Glomerular endothelial cell (primary cell): Measurements from ENCODE around the gene IL11. TPM values are rescaled to one million over a fixed set of nuclear protein-coding genes. Genes with fewer than 3 reads are reported as not detected.

Experiments used
- DNase-seq: peaks from one replicate; pipeline ENCODE4 v3.0.0-alpha.2; 2011; ENCODE audit warnings: low read depth, low spot score; ENCODE audit errors: extremely low read depth
- total RNA-seq: library from RNA; depleted of rRNA; stranded (reverse); fragments of >200 nt; gene quantifications from 2 replicates; pipeline ENCODE4 v1.2.3, GENCODE V29; 2015

IL11 gene
- total RNA-seq, 1 donor from 2014 or later: 3.1 TPM

DNA sequence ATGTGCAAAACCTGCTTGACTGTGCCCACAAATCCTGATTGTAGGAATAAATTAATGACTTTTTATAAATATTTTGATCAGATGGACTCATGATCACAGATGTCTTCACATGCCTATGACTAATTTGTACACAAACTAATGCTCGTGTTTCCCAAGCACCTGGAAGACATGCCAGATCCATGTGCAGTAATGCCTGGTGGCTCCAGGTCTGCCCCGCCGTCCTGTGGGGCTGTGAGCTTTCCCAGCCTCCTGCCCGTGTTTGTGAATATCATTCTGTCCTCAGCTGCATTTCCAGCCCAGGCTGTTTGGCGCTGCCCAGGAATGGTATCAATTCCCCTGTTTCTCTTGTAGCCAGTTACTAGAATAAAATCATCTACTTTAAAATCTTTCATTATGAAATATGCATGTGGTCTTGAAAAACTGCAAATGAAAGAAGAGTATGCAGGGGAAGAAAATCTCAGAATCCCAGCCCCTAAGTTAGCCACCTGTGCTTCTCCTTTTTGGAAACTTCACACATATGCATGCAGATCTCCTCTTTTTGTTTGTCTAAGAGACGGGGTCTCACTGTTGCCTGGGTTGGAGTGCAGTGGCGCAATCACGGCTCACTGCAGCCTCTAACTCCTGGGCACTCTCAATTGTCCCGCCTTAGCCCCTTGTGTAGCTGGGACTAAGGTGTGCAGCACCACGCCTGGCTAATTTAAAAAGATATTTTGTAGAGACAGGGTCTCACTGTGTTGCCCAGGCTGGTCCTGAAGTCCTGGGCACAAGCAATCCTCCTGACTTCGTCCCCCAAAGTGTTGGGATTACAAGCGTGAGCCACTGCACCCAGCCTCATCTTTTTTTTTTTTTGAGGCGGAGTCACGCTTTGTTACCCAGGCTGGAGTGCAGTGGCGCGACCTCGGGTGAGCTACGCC is 21.7 kb upstream of the IL11 start:
- no peak for DNase-seq

DNA sequence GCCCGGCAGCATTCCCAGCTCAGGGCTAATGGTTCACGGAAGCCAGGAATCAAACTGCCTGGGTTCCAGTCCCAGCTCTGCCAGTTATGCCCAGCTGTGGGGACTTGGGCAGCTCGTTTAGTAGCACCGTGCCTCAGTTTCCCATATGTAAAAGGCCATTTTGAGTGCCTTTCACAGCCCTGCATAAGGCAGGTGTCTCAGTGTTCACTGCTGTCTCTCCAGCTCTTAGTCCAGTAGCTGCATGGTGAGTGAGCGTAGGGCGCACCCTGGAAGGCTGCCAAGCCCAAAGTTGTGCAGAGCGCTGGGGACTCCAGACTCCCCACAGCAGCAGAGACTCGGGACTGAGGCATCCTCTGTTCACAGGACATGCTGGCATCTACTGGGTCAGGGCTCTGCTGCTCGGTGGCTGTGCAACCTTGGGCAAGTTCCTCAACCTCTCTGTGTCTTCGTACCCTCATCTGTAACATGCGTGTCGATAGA is 21.0 kb upstream of the IL11 start:
- DNase-seq: no peak

DNA sequence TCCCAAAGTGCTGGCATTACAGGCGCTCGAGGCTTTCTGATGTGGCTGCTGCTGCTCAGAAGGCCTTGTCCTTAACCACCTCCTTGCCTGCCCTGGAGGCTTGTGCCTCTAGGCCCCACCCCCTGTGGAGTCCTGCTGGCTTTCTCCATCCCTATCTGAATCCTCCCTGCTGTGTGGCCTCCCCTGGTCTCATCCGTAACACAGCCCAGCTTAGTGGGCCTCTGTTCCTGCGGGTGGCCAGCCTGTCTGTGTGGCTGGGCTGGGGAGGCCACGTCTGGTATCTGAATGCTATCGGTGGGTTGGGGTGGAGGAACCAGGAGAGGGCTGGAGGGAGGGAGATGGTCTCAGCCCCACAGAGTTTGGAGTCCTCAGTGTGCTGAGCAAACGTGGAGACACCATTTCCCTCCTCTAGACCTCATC is 20.2 kb upstream of the IL11 start:
- no peak for DNase-seq

DNA sequence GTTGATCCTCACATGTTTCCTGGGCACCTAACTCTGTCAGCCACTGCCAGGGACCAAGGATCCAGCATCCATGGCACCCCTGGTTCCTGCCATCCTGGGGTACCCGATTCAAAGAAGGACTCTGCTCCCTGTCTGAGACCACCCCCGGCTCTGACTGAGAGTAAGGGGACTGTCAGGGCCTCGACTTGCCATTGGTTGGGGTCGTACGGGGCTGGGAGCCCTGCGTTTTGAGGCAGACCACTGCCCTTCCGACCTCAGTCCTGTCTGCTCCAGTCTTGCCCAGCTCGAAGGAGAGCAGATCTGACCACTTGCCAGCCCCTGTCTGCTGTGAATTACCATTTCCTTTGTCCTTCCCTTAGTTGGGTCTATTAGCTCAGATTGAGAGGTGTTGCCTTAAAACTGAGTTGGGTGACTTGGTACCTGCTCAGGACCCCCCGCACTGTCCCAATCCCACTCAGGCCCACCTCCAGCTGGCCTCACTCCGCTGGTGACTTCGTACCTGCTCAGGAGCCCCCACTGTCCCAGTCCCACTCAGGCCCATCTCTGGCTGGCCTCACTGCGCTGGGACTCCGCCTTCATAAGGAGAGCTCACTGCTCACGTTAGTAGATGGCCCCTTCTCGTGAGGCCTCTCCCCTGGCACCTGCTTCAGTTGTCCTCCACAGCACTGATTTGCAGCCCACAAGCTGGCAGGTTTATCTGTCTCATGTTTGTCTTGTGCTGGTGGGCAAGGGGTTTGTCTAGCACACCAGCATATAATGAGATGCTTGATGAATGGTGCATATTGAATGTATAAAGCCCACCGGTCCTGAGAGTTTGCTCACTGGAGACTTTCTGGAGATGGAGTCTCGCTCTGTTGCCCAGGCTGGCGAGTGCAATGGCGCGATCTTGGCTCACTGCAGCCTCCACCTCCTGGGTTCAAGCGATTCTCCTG is 19.4 kb upstream of the IL11 start:
- DNase-seq: no peak

DNA sequence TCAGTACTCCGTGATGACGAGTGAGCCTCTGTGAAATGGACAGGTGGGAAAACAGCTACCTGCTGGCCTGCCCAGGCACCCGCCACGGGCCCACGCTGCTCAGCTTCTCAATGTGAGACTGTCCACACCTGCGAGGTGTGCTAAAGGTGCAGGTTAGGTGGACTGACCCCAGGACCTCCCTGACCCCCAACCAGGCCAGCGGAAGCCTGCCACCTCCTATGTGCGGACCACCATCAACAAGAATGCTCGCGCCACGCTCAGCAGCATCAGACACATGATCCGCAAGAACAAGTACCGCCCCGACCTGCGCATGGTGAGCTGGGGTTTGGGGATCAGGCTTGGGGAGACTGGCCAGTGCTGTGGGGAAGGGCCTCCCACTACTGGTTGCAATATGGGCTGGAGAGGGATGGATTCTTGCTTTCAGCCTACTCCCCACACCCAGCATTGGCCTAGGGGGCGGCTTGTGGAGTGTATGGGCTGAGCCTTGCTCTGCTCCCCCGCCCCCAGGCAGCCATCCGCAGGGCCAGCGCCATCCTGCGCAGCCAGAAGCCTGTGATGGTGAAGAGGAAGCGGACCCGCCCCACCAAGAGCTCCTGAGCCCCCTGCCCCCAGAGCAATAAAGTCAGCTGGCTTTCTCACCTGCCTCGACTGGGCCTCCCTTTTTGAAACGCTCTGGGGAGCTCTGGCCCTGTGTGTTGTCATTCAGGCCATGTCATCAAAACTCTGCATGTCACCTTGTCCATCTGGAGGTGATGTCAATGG is 17.7 kb upstream of the IL11 start:
- DNase-seq: no peak

DNA sequence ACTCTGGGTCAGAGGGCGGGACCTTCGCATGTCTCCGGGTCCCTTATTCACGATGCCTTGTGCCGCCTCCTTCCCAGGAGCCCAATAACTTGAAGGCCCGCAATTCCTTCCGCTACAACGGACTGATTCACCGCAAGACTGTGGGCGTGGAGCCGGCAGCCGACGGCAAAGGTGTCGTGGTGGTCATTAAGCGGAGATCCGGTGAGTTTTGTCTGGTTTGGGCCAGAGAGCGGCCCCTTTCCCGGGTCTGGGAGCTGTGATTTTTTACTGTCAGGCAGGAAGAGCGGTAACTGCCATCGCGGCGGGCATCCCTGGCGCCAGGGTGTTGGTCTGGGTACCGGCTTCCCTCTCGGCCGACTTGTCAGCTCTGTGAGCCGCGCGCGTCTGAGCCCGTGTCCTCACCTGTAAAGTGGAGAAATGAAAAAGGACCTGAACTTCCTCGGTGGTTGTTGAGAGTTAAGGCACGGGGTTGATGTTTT is 16.3 kb upstream of the IL11 start:
- DNase-seq: no peak

DNA sequence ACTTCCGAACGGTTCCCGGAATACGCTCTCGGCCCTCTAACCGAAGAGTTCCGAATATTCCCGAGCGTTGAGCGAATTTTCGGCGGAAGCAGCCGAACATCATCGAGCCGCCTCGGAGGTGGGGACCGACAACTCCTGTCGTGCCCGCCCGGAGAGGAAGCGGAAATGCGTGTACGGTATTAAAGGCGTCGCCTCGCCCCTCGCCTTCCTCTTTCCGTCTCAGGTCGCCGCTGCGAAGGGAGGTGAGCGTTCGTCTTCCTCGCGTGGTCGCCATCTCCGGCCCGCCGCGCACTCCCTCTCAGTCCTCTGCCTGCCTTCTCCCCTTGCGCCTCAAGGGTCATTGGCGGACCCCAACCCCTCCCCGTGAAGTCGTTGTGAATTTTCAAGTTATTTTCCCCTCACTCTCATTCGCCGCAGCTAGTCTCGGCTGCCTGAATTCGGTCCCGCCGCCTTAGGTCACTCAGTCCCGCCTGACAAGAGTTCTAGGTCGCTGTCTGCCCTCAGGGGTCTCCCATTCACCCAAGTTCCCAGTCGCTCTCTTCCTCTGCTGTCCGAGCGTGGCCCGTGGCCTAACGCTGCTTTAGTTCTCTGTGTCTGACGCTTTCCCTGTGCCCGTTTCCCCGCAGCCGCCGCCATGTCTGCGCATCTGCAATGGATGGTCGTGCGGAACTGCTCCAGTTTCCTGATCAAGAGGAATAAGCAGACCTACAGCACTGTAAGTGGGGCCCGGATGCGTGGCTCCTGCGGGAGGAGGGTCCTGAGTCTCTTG is 15.6 kb upstream of the IL11 start, which contains the start of gene RPL28:
TSS of gene RPL28 (plus strand) at position 209 of the 769 bp plus-strand sequence. CDS start at position 635, 426 bp downstream.
- DNase-seq: peak; percentile 93

DNA sequence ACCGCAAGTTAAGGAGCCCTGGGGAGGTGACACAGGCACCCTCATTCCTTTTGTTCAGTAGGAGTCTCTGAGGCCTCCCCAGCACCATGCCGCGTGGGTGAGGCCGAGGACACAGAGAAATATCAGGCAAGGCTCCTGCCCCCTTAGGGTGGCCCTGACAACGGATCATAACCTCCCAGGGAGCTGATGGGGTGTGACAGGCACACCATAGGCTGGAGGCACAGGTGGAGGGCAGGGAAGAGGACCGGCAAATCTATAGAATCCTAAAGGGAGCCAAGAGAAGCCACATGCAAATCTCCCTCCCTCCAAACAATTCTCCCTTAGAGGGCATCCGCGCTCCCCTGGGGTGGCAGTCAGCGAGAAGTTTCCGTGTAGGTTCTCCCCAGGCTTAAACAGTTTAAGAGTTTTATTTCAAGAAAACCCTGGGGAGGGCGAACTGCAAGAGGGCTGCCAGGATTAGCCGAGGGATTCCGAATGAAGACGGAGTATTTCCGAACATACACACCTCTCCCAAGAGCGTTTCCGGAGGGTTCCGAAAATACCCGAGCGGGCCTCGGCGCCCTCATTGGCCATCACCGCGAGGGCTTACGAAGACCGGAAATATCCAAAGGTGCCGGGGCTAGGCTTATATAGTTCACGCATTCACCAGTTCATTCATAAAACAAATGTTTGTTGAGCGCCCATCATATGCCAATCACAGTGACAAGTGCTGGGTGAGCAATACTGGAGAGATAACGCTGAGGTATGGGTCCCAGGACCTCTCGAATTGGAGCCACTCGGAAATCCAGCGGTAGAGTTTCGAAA is 14.9 kb upstream of the IL11 start:
- peak; percentile 82 for DNase-seq

DNA sequence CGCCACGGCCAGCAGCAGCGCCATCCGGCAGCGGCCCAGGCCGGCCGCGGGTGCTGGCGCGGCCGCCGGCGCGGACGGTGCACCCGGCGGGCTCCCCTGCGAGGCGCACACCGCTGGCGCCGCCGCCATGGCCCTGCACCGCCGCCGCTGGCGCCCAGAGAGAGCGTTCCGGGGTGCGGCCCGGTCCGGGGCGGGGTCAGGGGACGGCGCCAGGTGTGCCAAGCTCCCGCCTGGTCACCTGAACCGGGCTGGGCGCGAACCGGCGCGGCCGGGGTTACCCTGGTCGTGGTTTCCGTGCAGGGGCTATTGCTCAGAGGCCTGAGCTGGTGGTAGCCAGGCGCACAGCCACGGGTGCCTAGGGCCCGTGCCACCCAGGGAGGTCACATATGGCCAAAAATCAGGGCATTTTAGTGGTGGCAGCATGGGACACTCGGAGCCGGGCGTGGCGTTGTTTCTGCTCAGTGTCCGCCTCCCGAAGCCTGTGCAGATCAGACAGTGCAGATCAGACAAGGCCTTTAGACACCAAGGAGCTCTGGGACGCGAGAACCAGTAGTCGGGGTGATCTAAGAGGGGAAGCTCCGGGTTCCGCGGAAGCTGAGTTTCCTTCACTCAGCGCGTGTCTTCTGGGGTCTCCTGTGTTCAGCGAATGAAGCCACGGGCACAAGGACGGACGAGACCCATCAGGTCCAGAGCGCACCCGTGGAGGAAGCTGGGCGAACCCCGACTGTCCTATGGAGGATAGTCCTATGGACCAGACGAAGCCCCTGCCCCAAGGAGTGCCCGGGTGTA is 14.1 kb upstream of the IL11 start, which contains the start of gene TMEM238:
TSS of gene TMEM238 (minus strand) at position 162 of the 789 bp plus-strand sequence. CDS start at position 129, 33 bp downstream.
- DNase-seq: no peak

DNA sequence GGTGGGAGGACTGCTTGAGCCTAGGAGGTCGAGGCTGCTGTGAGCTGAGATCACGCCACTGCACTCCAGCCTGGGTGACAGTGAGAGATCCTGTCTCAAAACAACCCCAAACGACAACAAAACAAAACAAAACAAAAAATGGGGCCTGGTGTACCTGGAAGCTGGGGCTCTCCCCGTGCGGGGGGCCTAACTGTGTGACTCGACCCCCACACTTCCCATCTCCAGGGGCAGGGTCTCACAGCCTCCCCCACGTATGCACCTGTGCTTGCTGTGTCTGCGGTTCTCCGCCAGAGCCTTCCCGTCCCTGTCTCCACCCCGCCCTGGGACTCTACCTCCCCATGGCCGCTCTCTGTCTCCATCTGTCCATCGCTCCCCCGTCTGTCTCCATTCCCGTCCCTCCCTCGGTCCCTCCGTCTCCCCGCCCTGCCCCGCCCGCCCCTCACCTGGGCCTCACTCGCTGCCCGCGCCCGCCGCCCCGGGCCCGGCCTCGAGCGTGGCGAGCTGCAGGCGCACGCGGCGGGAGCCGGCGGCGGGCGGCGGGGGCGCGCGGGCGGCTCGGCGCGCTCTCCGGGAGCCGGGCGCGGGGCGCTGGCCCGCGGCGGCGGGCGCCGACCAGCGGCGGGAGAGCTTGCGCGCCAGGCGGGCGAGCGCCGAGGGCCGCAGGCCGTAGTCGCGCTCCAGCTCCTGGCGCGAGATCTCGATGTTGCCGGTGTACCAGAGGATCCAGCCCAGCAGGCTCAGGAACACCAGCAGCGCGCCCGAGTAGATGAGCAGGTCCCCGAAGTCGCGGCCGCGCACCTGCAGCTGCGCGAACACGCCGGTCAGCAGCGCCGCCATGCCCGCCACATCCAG is 13.2 kb upstream of the IL11 start:
- no peak for DNase-seq

DNA sequence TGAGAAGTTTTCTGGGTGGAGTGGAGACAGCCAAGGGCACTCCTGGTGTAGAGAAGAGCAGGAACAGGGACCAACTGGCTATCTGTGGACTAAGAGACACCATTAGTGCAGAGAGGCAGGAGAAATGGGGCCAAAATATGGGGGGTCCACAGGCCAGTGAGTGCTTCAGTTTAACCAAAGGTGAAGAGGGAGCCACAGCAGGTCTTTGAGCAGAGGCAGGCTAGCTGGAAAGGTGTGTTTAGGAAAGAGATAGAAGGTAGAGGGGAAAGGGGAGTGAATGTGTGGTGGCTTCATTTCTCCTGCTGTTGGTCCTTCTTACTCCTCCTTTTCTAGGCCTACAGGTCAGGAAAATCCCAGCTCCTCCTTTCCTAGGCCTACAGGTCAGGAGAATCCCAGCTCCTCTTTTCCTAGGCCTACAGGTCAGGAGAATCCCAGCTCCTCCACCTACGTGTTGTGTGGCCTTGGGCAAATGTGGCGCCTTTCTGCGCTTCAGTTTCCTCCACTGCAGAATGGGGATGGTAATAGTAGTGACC is 12.3 kb upstream of the IL11 start:
- no peak for DNase-seq

DNA sequence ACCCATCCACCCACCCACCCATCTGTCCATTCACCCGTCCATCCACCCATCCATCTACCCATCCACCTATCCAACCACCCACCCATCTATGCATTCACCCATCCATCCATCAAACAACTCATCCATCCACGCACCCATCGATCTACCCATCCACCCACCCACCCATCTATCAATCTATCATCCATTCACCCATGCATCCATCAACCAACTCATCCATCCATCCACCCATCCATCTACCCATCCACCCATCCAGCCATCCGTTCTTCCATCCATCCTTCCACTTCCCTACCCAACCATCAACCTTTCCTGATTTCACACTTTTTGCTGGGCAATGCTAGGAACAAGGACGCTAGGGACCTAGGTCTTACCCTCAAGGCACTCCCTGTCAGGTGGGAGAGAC is 11.8 kb upstream of the IL11 start:
- no peak for DNase-seq

DNA sequence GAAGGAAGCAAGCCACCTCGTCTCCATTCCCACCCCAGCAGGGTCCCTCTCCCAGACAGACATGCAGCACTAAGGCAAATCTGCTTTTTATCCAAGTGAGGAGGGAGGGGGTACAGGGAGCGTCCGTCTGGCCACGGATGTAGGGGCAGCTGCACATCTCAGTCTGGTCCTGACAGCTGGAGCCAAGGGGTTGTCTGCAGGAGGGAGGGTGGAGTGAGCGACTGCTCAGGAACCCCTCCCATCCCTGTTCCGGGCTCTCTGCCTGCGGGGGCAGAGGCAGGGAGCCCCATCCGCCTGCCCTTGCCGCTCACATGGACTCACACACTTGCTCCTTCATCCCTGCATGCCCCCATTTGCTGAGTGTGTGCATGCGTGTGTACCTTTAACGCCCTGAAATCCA is 8.9 kb upstream of the IL11 start:
- no peak for DNase-seq

DNA sequence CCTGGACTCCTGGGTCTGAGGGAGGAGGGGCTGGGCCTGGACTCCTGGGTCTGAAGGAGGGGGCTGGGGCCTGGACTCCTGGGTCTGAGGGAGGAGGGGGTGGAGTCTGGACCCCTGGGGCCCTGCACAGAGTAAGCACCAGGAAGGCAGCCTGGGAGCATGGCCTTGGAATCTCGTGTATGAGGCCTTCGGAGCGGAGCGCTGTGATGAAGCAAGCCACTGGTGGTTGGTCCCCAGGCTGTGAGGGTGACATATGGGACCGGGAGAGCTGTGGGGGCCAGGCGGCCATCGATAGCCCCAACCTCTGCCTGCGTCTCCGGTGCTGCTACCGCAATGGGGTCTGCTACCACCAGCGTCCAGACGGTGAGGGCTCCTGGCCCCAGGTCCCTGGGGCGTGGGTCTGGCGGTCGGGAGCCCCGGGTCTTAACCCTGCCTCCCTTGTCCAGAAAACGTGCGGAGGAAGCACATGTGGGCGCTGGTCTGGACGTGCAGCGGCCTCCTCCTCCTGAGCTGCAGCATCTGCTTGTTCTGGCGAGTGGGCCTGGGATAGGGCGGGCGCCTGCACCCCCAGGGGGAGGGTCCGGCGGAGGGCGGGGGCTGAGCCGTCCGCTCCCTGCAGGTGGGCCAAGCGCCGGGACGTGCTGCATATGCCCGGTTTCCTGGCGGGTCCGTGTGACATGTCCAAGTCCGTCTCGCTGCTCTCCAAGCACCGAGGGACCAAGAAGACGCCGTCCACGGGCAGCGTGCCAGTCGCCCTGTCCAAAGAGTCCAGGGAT is 7.3 kb upstream of the IL11 start:
- DNase-seq: no peak

DNA sequence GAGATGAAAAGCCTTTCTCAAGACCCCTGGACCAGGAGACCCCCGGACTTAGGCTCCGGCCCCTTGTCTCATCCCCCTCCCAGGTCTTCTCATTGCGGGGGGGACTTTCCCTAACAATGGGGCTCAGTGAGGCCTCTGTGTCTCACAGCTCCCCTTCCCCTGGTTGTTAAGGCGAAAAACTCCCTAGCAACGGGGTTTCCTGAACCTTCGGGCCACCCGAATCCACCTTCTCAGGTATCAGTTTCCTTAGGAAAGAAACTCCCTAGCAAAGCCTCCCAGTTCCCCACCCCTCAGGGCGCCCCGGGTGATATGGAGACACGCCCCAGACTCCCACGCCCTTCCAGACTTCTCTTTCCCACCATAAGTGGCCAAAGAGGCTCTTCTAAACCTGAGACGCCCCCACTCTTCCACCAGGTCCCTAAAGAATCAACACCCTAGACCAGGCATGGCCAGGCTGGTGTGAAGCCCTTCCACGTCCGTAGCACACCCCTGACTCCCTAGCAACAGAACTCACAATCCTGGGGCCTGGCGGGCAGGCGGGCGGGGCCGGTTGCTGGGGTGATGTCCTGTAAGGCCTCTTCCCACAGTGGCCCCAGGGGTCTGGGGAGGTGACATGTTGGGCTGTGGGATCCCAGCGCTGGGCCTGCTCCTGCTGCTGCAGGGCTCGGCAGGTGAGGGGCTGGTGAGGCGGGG is 6.1 kb upstream of the IL11 start, which contains the start of gene TMEM190:
TSS of gene TMEM190 (plus strand) at position 586 of the 693 bp plus-strand sequence. CDS start at position 614, 28 bp downstream.
- no peak for DNase-seq
